ENCODE results near the gene CNFN.

DNA sequence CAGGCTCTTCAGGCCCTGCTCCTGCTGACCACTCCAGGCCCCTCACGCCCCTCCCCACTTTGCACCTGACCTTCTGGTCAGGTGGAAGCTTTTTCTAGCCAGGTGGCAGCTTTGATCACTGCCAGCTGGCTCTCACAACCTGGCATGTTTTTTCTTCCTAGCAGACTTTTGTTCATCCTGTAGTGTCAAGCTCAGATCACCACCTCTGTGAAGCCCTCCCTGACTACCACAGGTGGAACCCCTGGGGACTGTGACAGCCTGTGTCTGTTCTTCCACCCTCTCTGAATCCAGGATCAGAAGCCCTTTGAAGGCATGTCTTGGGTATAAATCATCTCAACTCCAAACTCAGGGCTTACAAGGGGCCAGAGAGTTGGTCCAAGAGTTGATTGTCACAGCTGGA lies 10.3 kb upstream of the CNFN start:
- TF ChIP-seq, protein P1, sequence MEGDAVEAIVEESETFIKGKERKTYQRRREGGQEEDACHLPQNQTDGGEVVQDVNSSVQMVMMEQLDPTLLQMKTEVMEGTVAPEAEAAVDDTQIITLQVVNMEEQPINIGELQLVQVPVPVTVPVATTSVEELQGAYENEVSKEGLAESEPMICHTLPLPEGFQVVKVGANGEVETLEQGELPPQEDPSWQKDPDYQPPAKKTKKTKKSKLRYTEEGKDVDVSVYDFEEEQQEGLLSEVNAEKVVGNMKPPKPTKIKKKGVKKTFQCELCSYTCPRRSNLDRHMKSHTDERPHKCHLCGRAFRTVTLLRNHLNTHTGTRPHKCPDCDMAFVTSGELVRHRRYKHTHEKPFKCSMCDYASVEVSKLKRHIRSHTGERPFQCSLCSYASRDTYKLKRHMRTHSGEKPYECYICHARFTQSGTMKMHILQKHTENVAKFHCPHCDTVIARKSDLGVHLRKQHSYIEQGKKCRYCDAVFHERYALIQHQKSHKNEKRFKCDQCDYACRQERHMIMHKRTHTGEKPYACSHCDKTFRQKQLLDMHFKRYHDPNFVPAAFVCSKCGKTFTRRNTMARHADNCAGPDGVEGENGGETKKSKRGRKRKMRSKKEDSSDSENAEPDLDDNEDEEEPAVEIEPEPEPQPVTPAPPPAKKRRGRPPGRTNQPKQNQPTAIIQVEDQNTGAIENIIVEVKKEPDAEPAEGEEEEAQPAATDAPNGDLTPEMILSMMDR (IDR thresholded peaks at IDR 0.05) = no peak
- TF ChIP-seq POLR2A (IDR thresholded peaks at IDR 0.05) = no peak
